AG04449 (cell line): ENCODE data around the gene ZFYVE26.

ENCODE experiments used
- CTCF ChIA-PET: fragments of 350-600 bp; formaldehyde crosslinking; extraction: SDS; loops from one replicate; lab custom pipeline; 2021; ENCODE audit warnings: antibody characterized with exemption; lab: Yijun Ruan, JAX
- POLR2A ChIA-PET: fragments of 400-600, 350-600 bp; formaldehyde crosslinking; extraction: SDS; loops from one replicate; lab custom pipeline; 2020; ENCODE audit warnings: antibody characterized with exemption, inconsistent platforms; lab: Yijun Ruan, JAX
- DNase-seq: peaks from one replicate; pipeline ENCODE4 v3.0.0-alpha.2; 2010; ENCODE audit warnings: low read depth, low spot score
- H3K4me3 ChIP-seq: 2 replicates; pipeline ENCODE4 v1.5.1; 2011; ENCODE audit warnings: low read depth, mild to moderate bottlenecking, control low read depth, low read length
- TF ChIP-seq, protein P1 (sequence below): IDR thresholded peaks from one replicate; pipeline ENCODE4 v1.5.1; 2011; ENCODE audit warnings: mild to moderate bottlenecking, moderate library complexity, low read length, control low read depth, inconsistent platforms; ENCODE audit not compliant: insufficient read depth; ENCODE audit errors: missing control alignments

Gene ZFYVE26

DNA sequence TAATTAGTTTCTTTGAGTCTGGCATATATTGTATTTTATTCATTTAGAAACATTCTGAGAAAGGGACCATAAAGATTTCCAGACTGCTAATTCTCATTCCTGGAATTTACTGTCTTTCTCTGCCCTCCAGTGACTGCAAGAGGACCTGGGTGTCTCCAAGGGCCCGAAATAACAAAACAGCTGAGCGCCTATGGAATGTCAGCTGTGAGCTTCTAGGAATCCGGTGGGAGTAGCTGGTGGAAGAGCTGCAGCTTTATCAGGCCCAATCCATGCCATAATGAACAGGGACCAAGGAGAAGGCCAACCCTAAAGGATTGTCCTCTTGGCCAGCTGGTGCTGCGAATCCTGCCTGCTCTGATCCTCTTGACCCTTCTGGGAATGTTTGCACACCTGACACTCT, 82.8 kb downstream of the ZFYVE26 start:
- no peak overlapping the region for H3K4me3 ChIP-seq
- DNase-seq: no peak
- ChIA-PET POLR2A (no interaction called here), CTCF (no interaction called here)
- TF ChIP-seq, protein P1, sequence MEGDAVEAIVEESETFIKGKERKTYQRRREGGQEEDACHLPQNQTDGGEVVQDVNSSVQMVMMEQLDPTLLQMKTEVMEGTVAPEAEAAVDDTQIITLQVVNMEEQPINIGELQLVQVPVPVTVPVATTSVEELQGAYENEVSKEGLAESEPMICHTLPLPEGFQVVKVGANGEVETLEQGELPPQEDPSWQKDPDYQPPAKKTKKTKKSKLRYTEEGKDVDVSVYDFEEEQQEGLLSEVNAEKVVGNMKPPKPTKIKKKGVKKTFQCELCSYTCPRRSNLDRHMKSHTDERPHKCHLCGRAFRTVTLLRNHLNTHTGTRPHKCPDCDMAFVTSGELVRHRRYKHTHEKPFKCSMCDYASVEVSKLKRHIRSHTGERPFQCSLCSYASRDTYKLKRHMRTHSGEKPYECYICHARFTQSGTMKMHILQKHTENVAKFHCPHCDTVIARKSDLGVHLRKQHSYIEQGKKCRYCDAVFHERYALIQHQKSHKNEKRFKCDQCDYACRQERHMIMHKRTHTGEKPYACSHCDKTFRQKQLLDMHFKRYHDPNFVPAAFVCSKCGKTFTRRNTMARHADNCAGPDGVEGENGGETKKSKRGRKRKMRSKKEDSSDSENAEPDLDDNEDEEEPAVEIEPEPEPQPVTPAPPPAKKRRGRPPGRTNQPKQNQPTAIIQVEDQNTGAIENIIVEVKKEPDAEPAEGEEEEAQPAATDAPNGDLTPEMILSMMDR: no peak

DNA sequence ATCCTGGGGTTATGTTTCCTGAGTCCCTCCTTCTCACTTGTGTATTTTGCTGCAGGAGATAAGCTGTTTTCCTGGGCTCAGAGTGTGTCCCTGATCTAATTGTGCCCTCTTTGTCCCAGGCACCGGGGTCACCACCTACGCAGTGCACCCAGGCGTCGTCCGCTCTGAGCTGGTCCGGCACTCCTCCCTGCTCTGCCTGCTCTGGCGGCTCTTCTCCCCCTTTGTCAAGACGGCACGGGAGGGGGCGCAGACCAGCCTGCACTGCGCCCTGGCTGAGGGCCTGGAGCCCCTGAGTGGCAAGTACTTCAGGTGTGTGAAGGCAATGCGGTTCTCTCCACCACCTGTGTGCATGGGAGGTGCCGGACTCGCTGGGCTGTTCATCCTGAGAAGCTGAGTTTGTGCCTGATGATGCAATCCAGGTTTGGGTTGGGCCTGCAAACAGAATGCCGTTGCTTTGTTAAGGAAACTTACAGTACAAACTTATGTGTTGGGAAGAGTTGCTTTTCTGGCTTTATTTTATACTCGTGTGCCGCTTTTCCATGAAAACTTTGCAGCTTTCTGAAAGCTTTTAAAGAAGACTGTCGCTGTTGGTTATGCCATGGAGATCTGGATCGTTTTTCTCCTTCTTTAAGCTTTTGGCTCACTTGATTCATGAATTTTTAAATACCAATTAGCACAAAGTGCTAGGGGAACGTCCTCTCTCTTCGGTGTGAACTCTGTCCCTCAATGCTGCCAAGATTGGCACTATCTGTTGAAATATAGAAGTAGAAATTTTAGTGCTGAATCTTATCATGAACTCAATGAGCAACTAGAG, 87.1 kb downstream of the ZFYVE26 start:
- DNase-seq: no peak
- POLR2A ChIA-PET: no interaction called here
- CTCF ChIA-PET: interaction anchor here (1.8 to 1.9 kb wide), 2 partner anchors 20 to 26 kb away, joined by 5 to 10 read pairs; no protein-coding TSS in a partner anchor
- TF ChIP-seq, protein P1: no peak
- no peak overlapping the region for H3K4me3 ChIP-seq

DNA sequence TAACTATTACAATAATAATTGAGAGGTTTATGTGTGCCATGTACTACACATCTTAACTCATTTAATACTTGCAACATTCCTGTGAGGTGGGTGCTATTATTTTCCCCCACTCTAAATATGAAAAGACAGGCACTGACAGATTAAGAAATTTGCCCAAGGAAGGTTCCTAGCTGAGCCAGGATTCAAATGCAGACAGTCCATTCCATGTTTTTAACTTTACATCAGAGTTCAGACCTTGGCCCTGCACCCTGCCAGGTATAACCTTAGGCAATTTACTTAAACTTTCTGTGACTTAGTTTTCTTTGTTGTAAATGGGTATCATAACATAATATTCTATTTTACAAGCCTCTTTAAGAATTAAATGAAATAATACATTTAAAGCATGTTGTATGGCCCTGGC, 88.1 kb downstream of the ZFYVE26 start:
- no peak for DNase-seq
- CTCF ChIA-PET: interaction anchor here (1.1 to 1.8 kb wide), 2 partner anchors 24 to 25 kb away, joined by 3 to 5 read pairs; no protein-coding TSS in a partner anchor
- TF ChIP-seq, protein P1: no peak
- POLR2A ChIA-PET: no interaction called here
- H3K4me3 ChIP-seq: no peak overlapping the region

DNA sequence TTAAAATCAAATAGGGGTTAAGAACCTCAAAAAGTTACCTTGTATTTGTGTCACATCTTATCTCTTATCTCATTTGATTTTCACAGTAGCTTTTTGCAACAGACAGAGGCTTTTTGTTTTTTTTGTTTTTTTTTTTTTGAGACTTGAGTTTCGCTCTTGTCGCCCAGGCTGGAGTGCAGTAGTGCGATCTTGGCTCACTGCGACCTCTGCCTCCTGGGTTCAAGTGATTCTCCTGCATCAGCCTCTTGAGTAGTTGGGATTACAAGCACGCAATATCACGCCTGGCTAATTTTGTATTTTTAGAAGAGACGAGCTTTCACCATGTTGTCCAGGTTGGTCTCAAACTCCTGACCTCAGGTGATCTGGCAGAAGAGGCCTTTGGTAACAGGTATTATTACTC, 89.0 kb downstream of the ZFYVE26 start:
- H3K4me3 ChIP-seq: no peak overlapping the region
- no peak for DNase-seq
- ChIA-PET POLR2A (no interaction called here), CTCF (interaction anchor here (1.1 to 1.8 kb wide), 2 partner anchors 23 to 25 kb away, joined by 3 to 5 read pairs; no protein-coding TSS in a partner anchor)
- TF ChIP-seq, protein P1: no peak

DNA sequence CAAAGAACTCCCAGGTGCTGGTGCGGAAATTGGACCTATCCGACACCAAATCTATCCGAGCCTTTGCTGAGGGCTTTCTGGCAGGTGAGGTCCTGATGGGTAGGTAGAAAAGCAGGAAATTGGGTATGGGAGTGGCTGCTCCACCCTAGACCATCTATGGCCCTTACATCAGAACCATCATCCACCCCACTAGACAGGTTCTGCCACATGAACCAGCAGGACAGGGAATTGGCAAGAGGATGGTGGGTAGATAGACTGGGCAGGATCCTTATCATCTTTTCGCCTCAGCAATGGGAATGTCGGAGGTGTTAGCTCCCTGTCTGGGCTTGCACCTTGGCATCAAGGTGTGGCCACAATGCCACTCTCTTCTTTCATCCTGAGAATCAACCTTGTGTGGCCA, 91.2 kb downstream of the ZFYVE26 start:
- ChIA-PET CTCF (no interaction called here), POLR2A (no interaction called here)
- TF ChIP-seq, protein P1: no peak
- DNase-seq: no peak
- no peak overlapping the region for H3K4me3 ChIP-seq

DNA sequence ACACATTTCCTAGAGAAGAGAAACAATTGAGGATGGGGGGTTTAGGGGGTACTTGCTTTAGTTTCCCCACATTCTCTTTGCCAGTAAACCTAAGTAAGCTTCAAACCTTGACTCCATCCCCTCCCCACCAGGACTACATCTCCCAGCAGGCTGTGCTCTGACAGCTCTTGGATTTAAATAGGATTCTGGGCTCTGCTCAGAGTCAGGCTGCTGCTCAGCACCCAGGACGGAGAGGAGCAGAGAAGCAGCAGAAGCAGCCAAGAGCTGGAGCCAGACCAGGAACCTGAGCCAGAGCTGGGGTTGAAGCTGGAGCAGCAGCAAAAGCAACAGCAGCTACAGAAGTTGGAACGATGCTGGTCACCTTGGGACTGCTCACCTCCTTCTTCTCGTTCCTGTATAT, 94.1 kb downstream of the ZFYVE26 start:
- no peak overlapping the region for H3K4me3 ChIP-seq
- no peak for DNase-seq
- CTCF ChIA-PET: interaction anchor here (11.5 kb wide), 1 partner anchor 20 kb away, joined by 114 read pairs; the partner anchor contains the start of gene RDH12
- TF ChIP-seq, protein P1: no peak
- POLR2A ChIA-PET: interaction anchor here (0.5 kb wide), 1 partner anchor 313 kb away, joined by 3 read pairs; no protein-coding TSS in a partner anchor
